ENCODE data around the gene GSTT2B. TPM values are rescaled to one million over a fixed set of nuclear protein-coding genes. Genes with fewer than 3 reads are reported as not detected.
A peak's percentile ranks its signal among the peaks of the same experiment; 100 is the strongest.
"Not testable (repeated sequence)": the region's sequence is repeated elsewhere in the genome, so short reads cannot be mapped to it uniquely, and the experiment has no call there.

GSTT2B gene
- total RNA-seq, 1 donor from 2014 or later: not detected

DNA sequence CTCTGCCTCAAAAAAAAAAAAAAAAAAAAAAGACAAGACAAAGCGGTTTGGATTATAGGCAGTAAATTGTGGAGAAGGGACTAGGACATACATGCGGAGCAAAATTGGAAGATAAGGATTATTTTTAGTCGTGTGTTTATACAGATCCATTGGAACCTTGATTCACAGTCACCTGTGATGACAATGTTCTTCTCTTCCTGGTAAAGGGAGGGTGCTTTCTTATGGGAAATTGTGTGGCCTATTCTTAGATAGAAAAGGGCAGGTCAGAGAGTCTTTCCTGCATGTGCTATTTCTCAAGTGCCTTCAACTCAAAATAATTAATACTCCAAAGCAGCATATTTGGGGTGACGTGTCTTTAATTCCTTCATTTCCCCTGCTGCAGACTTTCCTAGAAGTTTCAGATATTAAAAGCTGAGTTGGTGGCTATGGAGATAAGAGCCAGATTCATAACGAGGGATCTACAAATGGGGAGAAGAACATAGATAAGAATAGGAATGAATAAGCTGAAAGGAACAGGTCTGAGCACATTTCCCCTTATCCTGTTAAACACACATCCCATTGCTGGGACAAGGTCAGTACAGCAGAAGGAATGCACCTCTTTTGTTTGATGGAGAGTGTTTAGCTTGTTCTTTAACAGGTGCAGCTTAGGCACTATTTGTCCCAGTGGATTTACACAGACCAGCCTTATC, 22.5 kb downstream of the GSTT2B start:
- no peak for DNase-seq (ENCODE audit: extremely low spot score, unreplicated experiment)
- no peak overlapping the region for H3K4me3 Mint-ChIP-seq (ENCODE audit: unreplicated experiment)
- no peaks in the 10 kb centered on the region for H3K9me3 Mint-ChIP-seq (ENCODE audit: unreplicated experiment)
- H3K36me3 Mint-ChIP-seq (ENCODE audit: unreplicated experiment): no peaks in the 10 kb centered on the region
- TF ChIP-seq CTCF (IDR thresholded peaks at IDR 0.05): no peak
- H3K4me1 Mint-ChIP-seq (ENCODE audit: unreplicated experiment): no peaks in the 10 kb centered on the region
- H3K27ac Mint-ChIP-seq (ENCODE audit: unreplicated experiment): no peak overlapping the region
- H3K27me3 Mint-ChIP-seq (ENCODE audit: unreplicated experiment): no peaks in the 10 kb centered on the region

DNA sequence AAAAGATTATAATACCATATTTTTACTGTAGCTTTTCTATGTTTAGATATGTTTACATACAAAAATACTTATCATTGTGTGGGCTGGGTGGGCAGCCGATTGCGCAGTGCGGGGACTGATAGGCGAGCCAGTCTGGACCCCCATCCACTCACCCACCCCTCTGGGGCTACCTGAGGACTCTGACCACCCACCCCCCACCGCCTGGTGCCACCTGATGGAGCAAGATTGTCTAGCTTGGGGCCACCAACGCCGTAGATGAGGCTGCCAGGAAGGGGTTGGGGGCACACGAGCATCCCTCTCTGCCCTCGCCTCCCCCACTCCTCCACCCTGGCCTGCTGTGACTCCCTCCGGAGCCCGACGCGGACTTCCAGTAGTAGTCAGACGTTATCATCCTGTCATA, 34.4 kb downstream of the GSTT2B start:
- Mint-ChIP-seq H3K4me3 (ENCODE audit: unreplicated experiment) (no peak overlapping the region), H3K4me1 (ENCODE audit: unreplicated experiment) (no peaks in the 10 kb centered on the region), H3K27ac (ENCODE audit: unreplicated experiment) (no peak overlapping the region), H3K27me3 (ENCODE audit: unreplicated experiment) (no peaks in the 10 kb centered on the region), H3K9me3 (ENCODE audit: unreplicated experiment) (peaks cover 5% of the 10 kb centered on the region), H3K36me3 (ENCODE audit: unreplicated experiment) (peaks cover 57% of the 10 kb centered on the region)
- no peak for TF ChIP-seq CTCF (IDR thresholded peaks at IDR 0.05)
- peak; percentile 46 for DNase-seq (ENCODE audit: extremely low spot score, unreplicated experiment)

DNA sequence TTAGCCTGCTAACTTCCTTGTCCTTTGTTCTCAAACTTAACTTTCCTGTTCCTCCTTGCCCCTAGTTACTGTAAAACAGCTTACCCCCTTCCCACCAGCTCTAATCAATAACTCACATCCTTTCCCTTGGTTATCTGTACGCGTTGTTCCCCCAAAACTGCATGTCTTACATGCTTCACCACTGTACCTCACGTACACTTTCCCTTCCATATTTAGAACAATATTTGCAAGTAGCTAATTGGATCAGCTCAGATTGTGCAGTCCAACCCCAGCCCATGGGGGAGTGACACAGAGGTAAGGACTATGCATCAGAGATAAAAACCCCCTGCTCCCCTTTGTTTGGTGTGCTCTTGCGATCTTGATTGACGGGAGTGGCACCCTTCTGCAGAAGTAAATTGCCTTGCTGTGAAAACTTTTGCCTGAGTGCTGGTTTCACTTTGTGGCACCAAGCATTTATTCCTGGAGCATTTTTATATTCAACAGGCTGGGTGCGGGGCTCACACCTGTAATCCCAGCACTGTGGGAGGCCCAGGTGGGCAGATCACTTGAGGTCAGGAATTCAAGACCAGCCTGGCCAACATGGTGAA, 35.9 kb downstream of the GSTT2B start:
- Mint-ChIP-seq H3K27me3 (ENCODE audit: unreplicated experiment) (no peaks in the 10 kb centered on the region), H3K4me1 (ENCODE audit: unreplicated experiment) (no peaks in the 10 kb centered on the region), H3K4me3 (ENCODE audit: unreplicated experiment) (no peak overlapping the region), H3K9me3 (ENCODE audit: unreplicated experiment) (no peaks in the 10 kb centered on the region), H3K36me3 (ENCODE audit: unreplicated experiment) (peaks cover 55% of the 10 kb centered on the region), H3K27ac (ENCODE audit: unreplicated experiment) (no peak overlapping the region)
- peak; percentile 40 for DNase-seq (ENCODE audit: extremely low spot score, unreplicated experiment)
- no peak for TF ChIP-seq CTCF (IDR thresholded peaks at IDR 0.05)

- peaks cover 50% of the 10 kb centered on the region for H3K36me3 Mint-ChIP-seq (ENCODE audit: unreplicated experiment)
- H3K27ac Mint-ChIP-seq (ENCODE audit: unreplicated experiment): no peak overlapping the region
These were observed 38.1 kb downstream of the GSTT2B start for GRCh38 chr22:23922921-23923320.

DNA sequence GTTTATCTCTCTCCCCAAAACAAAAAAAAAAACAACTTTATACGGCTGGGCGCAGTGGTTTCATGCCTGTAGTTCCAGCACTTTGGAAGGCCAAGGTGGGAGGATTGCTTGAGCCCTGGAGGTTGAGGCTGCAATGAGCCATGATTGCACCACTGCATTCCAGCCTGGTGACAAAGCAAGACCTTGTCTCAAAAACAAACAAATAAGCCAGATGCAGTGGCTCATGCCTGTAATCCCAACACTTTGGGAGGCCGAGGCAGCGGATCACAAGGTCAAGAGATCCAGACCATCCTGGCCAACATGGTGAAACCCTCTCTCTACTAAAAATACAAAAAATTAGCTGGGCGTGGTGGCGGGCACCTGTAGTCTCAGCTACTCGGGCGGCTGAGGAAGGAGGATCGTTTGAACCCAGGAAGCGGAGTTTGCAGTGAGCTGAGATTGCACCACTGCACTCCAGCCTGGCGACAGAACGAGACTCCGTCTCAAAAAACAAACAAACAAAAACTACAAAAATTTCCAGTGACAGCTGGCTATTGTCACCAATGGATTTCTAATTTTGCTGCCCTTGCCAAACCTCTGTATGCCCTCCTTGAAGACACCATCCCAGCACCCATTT, 39.3 kb downstream of the GSTT2B start:
- H3K36me3 Mint-ChIP-seq (ENCODE audit: unreplicated experiment): peaks cover 39% of the 10 kb centered on the region
- H3K27ac Mint-ChIP-seq (ENCODE audit: unreplicated experiment); H3K4me3 Mint-ChIP-seq (ENCODE audit: unreplicated experiment); H3K27me3 Mint-ChIP-seq (ENCODE audit: unreplicated experiment); H3K4me1 Mint-ChIP-seq (ENCODE audit: unreplicated experiment); H3K9me3 Mint-ChIP-seq (ENCODE audit: unreplicated experiment): not testable (repeated sequence)
- DNase-seq (ENCODE audit: extremely low spot score, unreplicated experiment): peak; percentile 46

More at GRCh38 chr22:23922921-23923320, 38.1 kb downstream of the GSTT2B start:
- H3K27me3 Mint-ChIP-seq (ENCODE audit: unreplicated experiment): no peaks in the 10 kb centered on the region
- no peak for DNase-seq (ENCODE audit: extremely low spot score, unreplicated experiment)
- no peaks in the 10 kb centered on the region for H3K4me1 Mint-ChIP-seq (ENCODE audit: unreplicated experiment)
- H3K4me3 Mint-ChIP-seq (ENCODE audit: unreplicated experiment): no peak overlapping the region
- no peaks in the 10 kb centered on the region for H3K9me3 Mint-ChIP-seq (ENCODE audit: unreplicated experiment)
- no peak for TF ChIP-seq CTCF (IDR thresholded peaks at IDR 0.05)

DNA sequence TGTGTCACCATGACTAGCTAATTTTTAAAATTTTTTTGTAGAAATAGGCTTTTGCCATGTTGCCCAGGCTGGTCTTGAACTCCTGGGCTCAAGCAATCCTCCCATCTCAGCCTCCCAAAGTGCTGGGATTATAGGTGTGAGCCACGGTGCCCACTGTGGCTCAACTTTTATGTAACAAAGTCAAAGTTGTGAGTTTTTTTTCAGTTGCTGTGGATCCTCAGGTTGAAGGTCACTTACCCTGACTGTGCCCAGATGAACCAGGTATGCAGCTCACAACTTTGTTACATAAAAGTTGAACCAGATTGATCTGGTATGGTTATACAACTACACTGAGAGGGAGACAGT, 40.8 kb downstream of the GSTT2B start:
- H3K27ac Mint-ChIP-seq (ENCODE audit: unreplicated experiment); H3K9me3 Mint-ChIP-seq (ENCODE audit: unreplicated experiment); H3K27me3 Mint-ChIP-seq (ENCODE audit: unreplicated experiment); H3K4me1 Mint-ChIP-seq (ENCODE audit: unreplicated experiment); DNase-seq (ENCODE audit: extremely low spot score, unreplicated experiment); H3K4me3 Mint-ChIP-seq (ENCODE audit: unreplicated experiment): not testable (repeated sequence)
- peaks cover 30% of the 10 kb centered on the region for H3K36me3 Mint-ChIP-seq (ENCODE audit: unreplicated experiment)
